Hippocampal formation (tissue), 2 donors: ENCODE measurements around the gene SLC45A3.
"Not testable (repeated sequence)": the region's sequence is repeated elsewhere in the genome, so short reads cannot be mapped to it uniquely, and the experiment has no call there.

Experiments used
- DNase-seq, 2 donors: peaks; one replicate each; lab custom pipeline; 2025; lab: John Stamatoyannopoulos, UW

SLC45A3 gene

DNA sequence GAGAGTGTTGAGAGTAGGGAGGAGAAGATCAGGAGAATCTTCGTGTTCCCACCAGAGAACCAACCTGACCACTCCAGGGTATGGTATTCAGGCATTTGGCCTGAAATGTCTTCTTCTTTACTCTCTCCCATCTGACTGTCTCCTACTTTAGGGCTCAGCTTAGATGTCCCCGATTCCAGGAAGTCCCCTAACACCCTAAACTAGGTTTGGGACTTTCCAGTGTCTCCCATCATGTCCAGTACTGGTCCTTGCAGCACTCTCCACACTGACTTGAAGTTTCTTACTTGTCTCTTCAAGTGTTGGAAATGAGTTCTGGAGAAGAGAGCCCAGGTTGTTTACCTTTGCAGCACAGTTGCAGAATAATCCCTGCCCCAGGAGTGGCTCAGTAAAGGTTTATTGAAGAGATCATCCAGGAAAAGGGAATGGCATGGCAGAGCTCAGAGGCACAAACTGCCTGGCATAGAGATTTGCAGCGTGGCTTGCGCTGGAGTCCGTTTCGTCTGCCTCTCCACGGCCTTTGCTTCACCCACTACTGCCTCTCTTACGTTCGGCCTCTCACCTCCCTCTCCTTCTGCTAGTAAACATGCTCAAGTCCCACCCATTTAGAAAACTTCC, 42.3 kb downstream of the SLC45A3 start:
- DNase-seq, result no peak

DNA sequence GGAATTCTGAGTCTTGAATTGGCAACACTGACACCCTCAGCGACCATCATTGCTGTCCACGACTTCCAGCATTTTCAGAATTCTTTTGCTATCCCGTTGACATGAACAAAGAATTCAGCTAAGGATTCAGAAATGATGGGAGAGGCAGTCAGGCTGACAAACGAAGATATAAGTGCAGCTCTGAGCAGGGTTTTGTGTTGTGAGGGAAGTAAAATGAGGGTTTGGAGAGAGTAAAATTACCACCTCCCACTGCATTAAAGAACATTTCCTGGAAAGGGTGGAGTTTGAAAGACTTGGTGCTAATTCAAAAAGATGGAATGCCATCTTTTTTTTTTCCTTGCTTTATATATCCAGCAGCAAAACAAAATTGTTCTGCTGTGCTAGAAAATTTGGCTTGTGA, 43.6 kb downstream of the SLC45A3 start:
- no peak for DNase-seq

DNA sequence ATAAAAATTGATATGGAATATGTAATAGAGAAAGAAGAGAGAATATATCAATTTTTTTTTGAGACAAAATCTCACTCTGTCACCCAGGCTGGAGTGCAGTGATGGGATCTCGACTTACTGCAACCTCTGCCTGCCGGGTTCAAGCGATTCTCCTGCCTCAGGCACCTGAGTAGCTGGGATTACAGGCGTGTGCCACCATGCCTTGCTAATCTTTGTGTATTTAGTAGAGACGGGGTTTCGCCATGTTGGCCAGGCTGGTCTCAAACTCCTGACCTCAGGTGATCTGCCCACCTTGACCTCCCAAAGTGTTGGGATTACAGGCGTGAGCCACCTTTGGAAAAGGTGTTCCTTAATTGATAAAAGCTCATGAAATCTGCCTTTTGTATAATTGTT, 44.2 kb downstream of the SLC45A3 start:
- DNase-seq, result not testable (repeated sequence)

- DNase-seq, result no peak
These were observed 46.8 kb downstream of the SLC45A3 start for GRCh38 chr1:205633421-205633976.

GRCh38 chr1:205632669-205633169, 47.6 kb downstream of the SLC45A3 start:
- DNase-seq, result no peak

DNA sequence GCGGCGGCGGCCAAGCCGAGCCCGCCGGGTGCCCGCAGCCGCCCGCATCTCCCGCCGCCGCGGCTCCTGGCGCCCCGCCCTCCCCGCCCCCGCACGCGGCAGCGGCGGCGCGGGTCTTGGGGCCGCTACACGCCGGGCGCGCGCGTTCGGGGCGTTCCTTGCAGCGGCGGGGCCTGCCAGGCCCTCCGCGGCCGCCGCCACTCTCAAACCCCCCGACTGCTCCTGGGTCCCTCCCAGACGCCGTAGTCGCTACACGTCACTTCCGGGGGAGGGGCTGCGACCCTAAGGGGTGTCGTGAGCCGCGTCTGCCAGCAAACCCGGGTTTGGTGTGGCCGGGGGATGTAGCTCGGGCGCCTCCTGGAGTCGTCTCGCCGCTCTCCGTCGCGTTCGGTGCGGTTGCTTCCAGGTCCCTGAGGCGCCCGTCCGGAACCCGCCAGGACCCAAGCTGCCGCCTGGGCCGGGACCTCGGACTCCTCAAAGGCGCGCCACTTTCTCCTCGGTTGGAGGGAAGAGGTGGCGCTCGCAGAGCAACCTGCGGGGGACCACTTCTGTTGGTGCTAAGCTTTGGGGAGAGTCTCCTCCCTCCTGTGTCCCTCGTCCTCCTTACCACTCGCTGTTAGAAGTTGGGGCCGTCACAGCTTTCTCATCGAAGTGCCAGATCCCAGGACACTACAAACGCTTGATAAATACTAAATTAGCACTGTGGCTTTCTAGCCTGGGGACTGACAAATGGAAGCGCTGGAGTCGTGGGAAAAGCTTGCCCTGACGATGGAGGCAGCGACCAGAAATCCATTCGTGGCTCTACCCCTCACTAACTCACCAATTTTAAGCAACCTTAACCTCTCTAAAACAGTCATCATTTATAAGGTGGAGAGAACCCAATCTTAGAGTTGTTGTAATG, 48.3 kb downstream of the SLC45A3 start, which contains the start of gene ELK4:
Gene ELK4 (minus strand): TSS at position 244 of the 901 bp plus-strand sequence. CDS start 8,129 bp downstream, outside the sequence.
- DNase-seq, result peak; percentile 94 to 98

DNA sequence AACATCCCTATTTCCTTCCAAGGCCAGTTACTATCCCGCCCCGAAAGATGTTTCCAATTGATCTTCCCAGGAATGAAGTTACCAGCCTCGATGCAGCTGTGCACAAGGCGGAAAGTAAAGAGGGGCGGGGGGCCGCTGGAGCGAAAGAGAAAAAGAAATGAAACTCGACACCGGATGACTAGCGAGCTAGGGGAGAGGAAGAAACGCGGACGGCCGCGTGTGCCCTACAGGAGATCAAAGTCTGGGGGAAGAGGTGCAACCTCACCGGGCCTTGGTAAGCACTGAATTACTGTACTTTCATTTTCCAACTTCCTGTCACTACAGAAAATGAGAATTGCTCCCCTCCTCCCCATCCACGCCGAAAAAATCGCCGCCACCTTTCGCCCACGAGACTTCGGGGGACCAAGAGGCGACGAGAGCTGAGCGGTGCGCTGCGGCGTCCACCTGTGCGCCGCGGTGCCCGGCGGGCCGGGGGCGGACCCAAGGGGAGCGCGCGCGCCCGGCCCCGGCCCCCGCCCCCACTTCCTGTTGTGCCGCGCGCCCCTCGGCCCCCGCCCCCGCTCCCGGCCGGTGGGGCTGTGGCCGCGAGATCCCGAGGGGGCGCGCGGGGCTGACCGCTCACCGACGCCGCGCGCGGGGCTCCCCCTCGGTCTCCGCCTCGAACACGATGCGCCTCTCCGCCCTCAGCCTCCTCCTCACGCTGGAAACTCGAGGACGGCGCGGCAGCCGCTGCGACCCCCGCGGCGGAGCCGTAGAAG, 49.1 kb downstream of the SLC45A3 start:
- peak in 1 of 2 donors; percentile 54 for DNase-seq

GRCh38 chr1:205630651-205631009, 49.7 kb downstream of the SLC45A3 start:
- no peak for DNase-seq

DNA sequence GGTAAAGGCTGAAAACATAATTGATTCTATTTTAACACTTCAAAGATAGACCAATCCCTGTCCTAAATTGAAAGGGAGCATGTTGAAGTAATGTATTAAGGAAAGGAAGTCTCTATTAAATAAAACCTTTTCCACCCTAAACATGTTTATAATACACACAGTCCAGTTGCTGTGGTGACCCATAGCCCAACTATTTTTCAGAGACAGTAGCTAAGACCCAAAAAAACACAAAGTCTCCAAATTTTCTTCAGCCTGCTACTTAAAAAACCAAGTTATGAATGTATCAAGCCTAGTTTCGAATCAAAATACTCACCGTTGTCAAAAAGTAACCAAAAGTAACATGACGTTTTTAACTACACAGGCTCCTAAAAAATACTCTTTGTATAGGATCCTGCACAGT, 50.1 kb downstream of the SLC45A3 start:
- DNase-seq, result no peak

GRCh38 chr1:205629751-205630150, 50.6 kb downstream of the SLC45A3 start:
- no peak for DNase-seq

GRCh38 chr1:205627956-205628355, 52.4 kb downstream of the SLC45A3 start:
- DNase-seq, result no peak

DNA sequence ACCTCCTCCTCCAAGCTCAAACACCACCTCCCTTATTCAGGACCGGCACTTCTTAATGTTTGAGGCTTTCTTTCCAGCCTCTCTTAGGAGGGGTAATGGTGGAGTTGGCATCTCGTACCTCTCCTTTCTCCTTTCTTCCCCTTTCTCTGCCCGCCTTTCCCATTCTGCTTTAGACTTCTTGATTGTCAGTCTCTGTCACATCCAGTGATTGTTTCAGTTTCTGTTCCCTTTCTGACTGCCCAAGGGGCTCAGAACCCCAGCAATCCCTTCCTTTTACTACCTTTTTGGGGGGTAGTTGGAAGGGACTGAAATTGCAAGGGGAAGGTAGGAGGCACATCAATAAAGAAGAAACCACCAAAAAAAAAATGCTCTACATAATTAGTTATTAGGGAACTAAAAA, 54.1 kb downstream of the SLC45A3 start:
- no peak for DNase-seq

- no peak for DNase-seq
These were observed 56.7 kb downstream of the SLC45A3 start for GRCh38 chr1:205623646-205624045.

- DNase-seq, result no peak
These were observed 60.0 kb downstream of the SLC45A3 start for GRCh38 chr1:205620269-205620668.

DNA sequence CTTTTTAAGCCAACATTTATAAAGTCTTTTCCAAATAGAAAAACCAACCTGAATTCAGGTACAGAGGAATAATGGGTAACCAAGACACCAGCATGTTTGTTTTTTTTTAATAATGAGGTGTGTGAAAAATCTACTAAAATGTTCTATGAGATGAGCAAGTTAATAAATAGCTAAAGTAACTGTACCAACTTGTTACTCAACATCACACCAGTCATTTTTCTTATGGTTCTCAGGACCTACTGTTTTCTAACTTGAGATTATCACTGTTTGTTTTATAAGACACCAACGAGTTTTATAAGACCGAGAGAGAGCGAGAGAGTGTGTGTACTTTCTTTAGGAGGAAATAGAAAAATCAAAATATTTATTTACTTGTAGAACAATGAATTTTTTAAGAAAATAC, 60.9 kb downstream of the SLC45A3 start:
- DNase-seq, result no peak

- no peak for DNase-seq
These were observed 63.6 kb downstream of the SLC45A3 start for GRCh38 chr1:205616563-205617293.

DNA sequence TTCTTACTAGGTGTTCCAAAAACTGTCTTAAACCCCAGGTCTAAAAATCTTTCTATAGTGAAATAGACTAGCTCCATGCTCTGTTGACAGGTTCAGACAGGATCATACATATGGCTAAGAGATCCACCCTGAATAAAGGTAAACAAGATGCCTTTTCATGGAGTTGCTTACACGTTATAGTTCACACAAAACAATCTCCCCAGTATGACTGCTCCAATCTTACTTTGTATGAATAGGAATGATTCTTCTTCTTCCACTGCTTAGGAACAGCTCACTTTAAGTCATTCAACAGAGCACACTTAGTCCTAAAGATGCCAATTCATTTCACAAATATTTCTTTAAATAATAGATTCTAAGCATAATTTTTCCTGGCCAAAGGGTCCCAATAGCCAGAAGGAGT, 64.5 kb downstream of the SLC45A3 start:
- no peak for DNase-seq

- no peak for DNase-seq
These were observed 66.4 kb downstream of the SLC45A3 start for GRCh38 chr1:205613854-205614412.

DNA sequence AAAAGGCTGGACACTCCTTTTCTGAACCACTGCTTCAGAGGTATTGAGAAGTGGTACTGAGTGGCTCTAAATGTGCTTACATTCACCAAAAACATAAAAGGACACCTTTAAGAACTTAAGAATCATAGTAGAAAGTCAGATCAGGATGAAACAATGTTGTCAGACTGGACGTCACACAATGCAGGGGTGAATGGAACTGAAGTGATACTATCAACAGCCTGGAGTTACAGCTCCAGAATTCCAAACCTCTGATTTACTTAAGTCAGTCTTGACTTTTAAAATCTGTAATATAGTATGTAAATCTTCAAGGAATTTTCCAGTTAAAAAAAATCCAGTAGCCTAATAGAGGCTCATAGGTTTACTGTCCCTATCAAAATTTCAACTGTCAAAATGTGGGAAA, 67.8 kb downstream of the SLC45A3 start:
- DNase-seq, result no peak

DNA sequence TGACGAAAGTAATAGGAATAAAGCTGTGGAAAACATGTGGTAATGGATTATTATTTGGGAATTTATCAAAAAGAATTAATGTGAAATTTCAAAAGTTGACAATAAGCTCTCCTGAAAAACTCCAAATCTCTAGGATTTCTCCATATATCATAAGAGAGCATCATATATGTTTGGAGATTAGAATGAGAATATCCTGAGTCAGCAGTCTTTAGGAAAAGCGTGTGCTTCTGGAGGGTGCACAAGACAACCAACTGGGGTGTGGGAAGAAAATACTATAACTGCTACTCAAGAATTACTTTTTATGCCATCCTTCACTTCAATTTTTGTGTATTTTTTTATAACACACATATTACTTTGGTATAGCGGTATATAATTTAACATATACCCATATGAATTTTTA, 68.2 kb downstream of the SLC45A3 start:
- no peak for DNase-seq

DNA sequence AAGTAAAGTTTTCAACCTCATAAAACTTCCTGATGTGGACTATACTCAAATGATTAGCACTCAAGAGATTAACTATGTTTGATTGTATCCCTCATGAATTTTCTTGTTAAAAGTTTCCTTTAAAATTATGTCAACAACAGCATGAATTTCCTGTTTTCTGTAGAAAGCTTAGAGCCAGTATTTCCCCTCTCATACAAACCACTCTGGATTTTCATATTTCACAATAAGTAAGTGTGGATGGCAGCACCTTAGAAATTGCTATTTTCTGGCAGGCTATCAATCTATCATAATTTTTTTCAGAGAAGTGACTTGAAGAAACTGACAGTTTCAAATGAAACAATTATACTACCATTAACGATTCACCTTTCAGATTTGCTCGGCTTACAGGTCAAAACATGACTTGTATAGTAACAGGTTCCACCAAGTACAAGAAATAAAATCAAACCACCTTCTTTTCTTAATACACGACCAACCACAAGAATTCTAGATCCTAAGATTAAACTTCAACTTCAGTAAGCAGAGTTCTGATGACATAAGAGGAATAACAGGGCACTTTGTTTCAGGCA, 69.3 kb downstream of the SLC45A3 start:
- no peak for DNase-seq
